Nucleus accumbens (tissue), 56 donors: ENCODE results near the gene RBMS1.
"Not testable (repeated sequence)": the region's sequence is repeated elsewhere in the genome, so short reads cannot be mapped to it uniquely, and the experiment has no call there.

Source experiments
- DNase-seq, 56 donors: peaks; one replicate each; lab custom pipeline; 2025; lab: John Stamatoyannopoulos, UW

RBMS1 gene

GRCh38 chr2:160473468-160474318 is 19.9 kb downstream of the RBMS1 start:
- peak in 1 of 56 donors; percentile 6 for DNase-seq

GRCh38 chr2:160472839-160473251 is 20.8 kb downstream of the RBMS1 start:
- DNase-seq, result no peak

GRCh38 chr2:160471950-160472349 is 21.7 kb downstream of the RBMS1 start:
- DNase-seq, result no peak

GRCh38 chr2:160469621-160470204 is 23.9 kb downstream of the RBMS1 start:
- no peak for DNase-seq

- DNase-seq, result no peak
Observed at GRCh38 chr2:160469164-160469563, 24.4 kb downstream of the RBMS1 start.

- no peak for DNase-seq
Observed at GRCh38 chr2:160467086-160467485, 26.5 kb downstream of the RBMS1 start.

GRCh38 chr2:160465406-160465805 is 28.2 kb downstream of the RBMS1 start:
- no peak for DNase-seq

GRCh38 chr2:160465002-160465401 is 28.6 kb downstream of the RBMS1 start:
- no peak for DNase-seq

- no peak for DNase-seq
Observed at GRCh38 chr2:160464017-160464416, 29.6 kb downstream of the RBMS1 start.

GRCh38 chr2:160463245-160463644 is 30.4 kb downstream of the RBMS1 start:
- DNase-seq, result no peak

GRCh38 chr2:160460333-160460731 is 33.3 kb downstream of the RBMS1 start:
- DNase-seq, result no peak

- no peak for DNase-seq
Observed at GRCh38 chr2:160459538-160460332, 33.9 kb downstream of the RBMS1 start.

GRCh38 chr2:160458718-160459453 is 34.7 kb downstream of the RBMS1 start:
- no peak for DNase-seq

GRCh38 chr2:160457588-160457987 is 36.0 kb downstream of the RBMS1 start:
- no peak for DNase-seq

GRCh38 chr2:160454070-160454797 is 39.4 kb downstream of the RBMS1 start:
- no peak for DNase-seq

GRCh38 chr2:160453111-160453820 is 40.3 kb downstream of the RBMS1 start:
- DNase-seq, result no peak

GRCh38 chr2:160450486-160450885 is 43.1 kb downstream of the RBMS1 start:
- DNase-seq, result no peak

GRCh38 chr2:160448821-160449220 is 44.8 kb downstream of the RBMS1 start:
- not testable (repeated sequence) for DNase-seq

- no peak for DNase-seq
Observed at GRCh38 chr2:160445673-160446072, 47.9 kb downstream of the RBMS1 start.
